Measurements from ENCODE around the gene CXXC1.
A peak's percentile ranks its signal among the peaks of the same experiment; 100 is the strongest.

The CXXC1 gene

DNA sequence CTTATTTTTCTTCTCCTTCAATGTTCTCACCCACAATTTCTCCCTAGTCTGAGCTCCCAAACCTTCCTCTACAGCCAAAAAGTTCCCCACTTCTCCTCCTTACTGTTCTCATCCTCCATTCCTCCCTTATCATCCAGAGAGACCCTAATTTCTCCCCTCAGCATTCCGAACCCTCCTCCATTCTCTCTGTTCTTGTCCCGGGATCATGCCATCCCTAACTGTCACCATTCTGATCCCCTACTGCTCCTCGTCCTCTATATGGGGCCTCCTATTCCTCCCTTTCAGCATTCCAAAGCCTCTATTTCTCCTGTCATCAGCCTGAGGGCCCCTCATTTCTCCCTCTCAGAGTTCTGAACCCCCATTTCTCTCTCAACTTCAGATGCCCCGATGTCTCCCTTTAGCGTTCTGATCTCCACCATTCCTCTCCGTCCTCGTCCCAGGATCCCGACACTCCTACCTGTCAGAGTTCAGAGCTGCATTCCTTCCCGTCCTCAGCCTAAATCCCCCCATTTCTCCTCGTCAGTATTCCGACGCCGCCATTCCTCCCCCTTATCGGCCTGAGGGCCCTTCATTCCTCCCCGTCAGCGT lies 6.7 kb downstream of the CXXC1 start:
- H3K9me3 Mint-ChIP-seq = peaks cover 14% of the 10 kb centered on the region
- TF ChIP-seq, protein P1, sequence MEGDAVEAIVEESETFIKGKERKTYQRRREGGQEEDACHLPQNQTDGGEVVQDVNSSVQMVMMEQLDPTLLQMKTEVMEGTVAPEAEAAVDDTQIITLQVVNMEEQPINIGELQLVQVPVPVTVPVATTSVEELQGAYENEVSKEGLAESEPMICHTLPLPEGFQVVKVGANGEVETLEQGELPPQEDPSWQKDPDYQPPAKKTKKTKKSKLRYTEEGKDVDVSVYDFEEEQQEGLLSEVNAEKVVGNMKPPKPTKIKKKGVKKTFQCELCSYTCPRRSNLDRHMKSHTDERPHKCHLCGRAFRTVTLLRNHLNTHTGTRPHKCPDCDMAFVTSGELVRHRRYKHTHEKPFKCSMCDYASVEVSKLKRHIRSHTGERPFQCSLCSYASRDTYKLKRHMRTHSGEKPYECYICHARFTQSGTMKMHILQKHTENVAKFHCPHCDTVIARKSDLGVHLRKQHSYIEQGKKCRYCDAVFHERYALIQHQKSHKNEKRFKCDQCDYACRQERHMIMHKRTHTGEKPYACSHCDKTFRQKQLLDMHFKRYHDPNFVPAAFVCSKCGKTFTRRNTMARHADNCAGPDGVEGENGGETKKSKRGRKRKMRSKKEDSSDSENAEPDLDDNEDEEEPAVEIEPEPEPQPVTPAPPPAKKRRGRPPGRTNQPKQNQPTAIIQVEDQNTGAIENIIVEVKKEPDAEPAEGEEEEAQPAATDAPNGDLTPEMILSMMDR (IDR thresholded peaks at IDR 0.05; ENCODE audit: unreplicated experiment in 3 of 3) = no peak
- H3K36me3 Mint-ChIP-seq (ENCODE audit: low read depth) = peaks cover 69% of the 10 kb centered on the region
- H3K4me3 Mint-ChIP-seq = peak overlapping the region; percentile 96 to 99 (median 97)
- H3K27ac Mint-ChIP-seq = peak overlapping the region; percentile 80 to 95 (median 95)
- H3K27me3 Mint-ChIP-seq (ENCODE audit: low read depth) = no peaks in the 10 kb centered on the region
- H3K4me1 Mint-ChIP-seq = peaks cover 23% of the 10 kb centered on the region

- H3K27me3 Mint-ChIP-seq (ENCODE audit: low read depth) = no peaks in the 10 kb centered on the region
- TF ChIP-seq, protein P1 (IDR thresholded peaks at IDR 0.05; ENCODE audit: unreplicated experiment in 3 of 3) = no peak
- peak overlapping the region; percentile 96 to 99 (median 97) for H3K4me3 Mint-ChIP-seq
- H3K36me3 Mint-ChIP-seq (ENCODE audit: low read depth) = peaks cover 76% of the 10 kb centered on the region
- peaks cover 14% of the 10 kb centered on the region for H3K9me3 Mint-ChIP-seq
- peak overlapping the region; percentile 80 to 95 (median 95) for H3K27ac Mint-ChIP-seq
- H3K4me1 Mint-ChIP-seq = peaks cover 23% of the 10 kb centered on the region
Observed at GRCh38 chr18:50279752-50280151, 7.7 kb downstream of the CXXC1 start.

GRCh38 chr18:50277942-50278341 lies 9.6 kb downstream of the CXXC1 start:
- Mint-ChIP-seq H3K4me3 (peak overlapping the region; percentile 35 to 58 (median 50)), H3K36me3 (ENCODE audit: low read depth) (peaks cover 74% of the 10 kb centered on the region), H3K4me1 (peaks cover 23% of the 10 kb centered on the region), H3K27me3 (ENCODE audit: low read depth) (no peaks in the 10 kb centered on the region), H3K9me3 (peaks cover 14% of the 10 kb centered on the region), H3K27ac (no peak overlapping the region)
- TF ChIP-seq, protein P1 (IDR thresholded peaks at IDR 0.05; ENCODE audit: unreplicated experiment in 3 of 3) = no peak

DNA sequence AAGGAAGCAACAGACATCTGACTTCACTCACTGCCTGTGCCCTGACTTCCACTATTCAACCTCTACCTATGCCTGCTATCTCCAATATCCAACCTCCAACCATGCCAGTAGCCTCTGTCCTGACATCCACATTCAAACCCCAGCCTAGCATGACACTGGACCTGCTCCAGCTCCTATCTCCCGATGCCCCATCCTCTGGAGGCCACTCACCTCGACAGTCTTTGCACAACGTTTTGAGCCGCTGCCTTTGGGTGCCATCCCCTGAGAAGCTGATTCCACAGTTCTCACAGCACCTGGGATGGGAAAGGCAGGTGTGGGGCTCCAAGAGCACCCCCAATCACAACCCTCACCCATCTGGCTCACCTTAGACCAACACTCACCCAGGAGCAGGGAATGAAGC lies 11.0 kb downstream of the CXXC1 start:
- TF ChIP-seq, protein P1 (IDR thresholded peaks at IDR 0.05; ENCODE audit: unreplicated experiment in 3 of 3) = no peak
- Mint-ChIP-seq H3K27ac (no peak overlapping the region), H3K4me1 (peaks cover 21% of the 10 kb centered on the region), H3K9me3 (peaks cover 14% of the 10 kb centered on the region), H3K27me3 (ENCODE audit: low read depth) (no peaks in the 10 kb centered on the region), H3K36me3 (ENCODE audit: low read depth) (peaks cover 81% of the 10 kb centered on the region), H3K4me3 (no peak overlapping the region)

- Mint-ChIP-seq H3K9me3 (peaks cover 5% of the 10 kb centered on the region), H3K27ac (no peak overlapping the region), H3K27me3 (ENCODE audit: low read depth) (no peaks in the 10 kb centered on the region), H3K4me3 (no peak overlapping the region), H3K36me3 (ENCODE audit: low read depth) (peaks cover 79% of the 10 kb centered on the region), H3K4me1 (peaks cover 12% of the 10 kb centered on the region)
- TF ChIP-seq, protein P1 (IDR thresholded peaks at IDR 0.05; ENCODE audit: unreplicated experiment in 3 of 3) = no peak
Observed at GRCh38 chr18:50275503-50276036, 11.9 kb downstream of the CXXC1 start.

DNA sequence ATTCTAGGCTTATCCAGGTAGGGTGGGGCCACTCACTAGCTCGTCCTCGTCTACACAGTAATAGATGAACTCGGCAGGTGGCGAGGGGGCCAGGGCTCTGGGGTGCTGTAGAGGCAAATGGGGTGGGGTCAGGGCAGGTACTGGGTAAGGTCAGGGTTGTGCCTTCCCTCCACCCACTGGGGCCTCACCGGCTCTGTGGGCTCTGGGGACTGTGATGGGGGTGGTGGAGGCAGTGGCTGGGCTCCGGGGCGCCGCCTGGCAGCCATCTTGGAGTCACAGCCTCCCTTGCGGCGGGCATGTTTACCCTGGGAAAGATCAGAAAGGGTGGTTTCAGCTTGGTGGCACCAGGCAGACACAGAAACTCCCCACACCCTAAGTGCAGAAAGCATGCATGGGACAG lies 12.6 kb downstream of the CXXC1 start:
- TF ChIP-seq, protein P1 (IDR thresholded peaks at IDR 0.05; ENCODE audit: unreplicated experiment in 3 of 3) = no peak
- Mint-ChIP-seq H3K36me3 (ENCODE audit: low read depth) (peaks cover 79% of the 10 kb centered on the region), H3K9me3 (no peaks in the 10 kb centered on the region), H3K4me1 (peaks cover 6% of the 10 kb centered on the region), H3K27me3 (ENCODE audit: low read depth) (no peaks in the 10 kb centered on the region), H3K4me3 (no peak overlapping the region), H3K27ac (no peak overlapping the region)
